Stimulated activated CD8-positive, alpha-beta memory T cell treated with anti-CD3 and anti-CD28 coated beads, Interleukin-2, amount 100 ng/mL, for 1 hour (primary cell): ENCODE data around the gene LRIG3.
"Not testable (repeated sequence)": the region's sequence is repeated elsewhere in the genome, so short reads cannot be mapped to it uniquely, and the experiment has no call there.

ENCODE experiments used
- DNase-seq, 2 donors: peaks; one replicate each; pipeline ENCODE4 v3.0.0-alpha.2; 2020; ENCODE audit warnings: low read depth in 2 of 2

Gene LRIG3, protein sequence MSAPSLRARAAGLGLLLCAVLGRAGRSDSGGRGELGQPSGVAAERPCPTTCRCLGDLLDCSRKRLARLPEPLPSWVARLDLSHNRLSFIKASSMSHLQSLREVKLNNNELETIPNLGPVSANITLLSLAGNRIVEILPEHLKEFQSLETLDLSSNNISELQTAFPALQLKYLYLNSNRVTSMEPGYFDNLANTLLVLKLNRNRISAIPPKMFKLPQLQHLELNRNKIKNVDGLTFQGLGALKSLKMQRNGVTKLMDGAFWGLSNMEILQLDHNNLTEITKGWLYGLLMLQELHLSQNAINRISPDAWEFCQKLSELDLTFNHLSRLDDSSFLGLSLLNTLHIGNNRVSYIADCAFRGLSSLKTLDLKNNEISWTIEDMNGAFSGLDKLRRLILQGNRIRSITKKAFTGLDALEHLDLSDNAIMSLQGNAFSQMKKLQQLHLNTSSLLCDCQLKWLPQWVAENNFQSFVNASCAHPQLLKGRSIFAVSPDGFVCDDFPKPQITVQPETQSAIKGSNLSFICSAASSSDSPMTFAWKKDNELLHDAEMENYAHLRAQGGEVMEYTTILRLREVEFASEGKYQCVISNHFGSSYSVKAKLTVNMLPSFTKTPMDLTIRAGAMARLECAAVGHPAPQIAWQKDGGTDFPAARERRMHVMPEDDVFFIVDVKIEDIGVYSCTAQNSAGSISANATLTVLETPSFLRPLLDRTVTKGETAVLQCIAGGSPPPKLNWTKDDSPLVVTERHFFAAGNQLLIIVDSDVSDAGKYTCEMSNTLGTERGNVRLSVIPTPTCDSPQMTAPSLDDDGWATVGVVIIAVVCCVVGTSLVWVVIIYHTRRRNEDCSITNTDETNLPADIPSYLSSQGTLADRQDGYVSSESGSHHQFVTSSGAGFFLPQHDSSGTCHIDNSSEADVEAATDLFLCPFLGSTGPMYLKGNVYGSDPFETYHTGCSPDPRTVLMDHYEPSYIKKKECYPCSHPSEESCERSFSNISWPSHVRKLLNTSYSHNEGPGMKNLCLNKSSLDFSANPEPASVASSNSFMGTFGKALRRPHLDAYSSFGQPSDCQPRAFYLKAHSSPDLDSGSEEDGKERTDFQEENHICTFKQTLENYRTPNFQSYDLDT

DNA sequence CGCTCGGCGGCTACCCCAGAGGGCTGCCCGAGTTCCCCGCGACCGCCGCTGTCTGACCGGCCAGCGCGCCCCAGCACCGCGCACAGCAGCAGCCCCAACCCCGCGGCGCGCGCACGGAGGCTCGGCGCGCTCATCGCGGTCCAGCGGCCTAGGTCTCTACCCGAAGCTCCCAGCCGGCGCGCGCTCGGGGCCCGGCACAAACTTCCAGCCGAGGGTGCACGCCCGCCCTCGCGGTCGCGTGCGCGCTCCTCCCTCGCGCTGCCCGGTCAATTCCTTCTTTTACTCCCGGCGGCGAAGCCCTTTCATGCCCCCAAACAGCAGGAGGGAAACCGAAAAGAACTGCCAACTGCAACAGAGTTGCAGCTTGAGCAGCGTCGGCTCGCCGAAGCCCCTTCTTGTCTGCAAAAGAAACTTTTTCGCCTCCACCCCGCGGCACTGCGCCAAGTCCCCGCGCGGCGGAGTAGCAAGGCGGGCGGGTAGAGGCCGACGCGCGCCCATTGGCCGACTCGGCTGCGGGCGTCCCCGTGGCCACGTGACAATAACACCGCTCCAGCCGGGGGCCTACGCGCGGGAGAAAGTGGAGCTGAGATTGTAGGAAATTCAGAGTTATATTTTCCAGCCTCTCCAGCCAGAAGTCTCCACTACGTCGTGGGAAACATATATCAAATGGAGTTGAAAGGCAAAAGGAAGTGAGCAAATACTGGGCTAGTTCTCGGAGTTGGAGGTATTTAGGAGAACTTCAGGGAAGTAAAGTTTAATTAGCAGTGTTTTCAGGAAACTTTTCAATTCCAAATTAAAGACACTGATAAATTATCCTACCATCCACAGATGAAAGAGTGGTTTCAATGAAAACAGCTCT lies at the start of gene LRIG3:
Gene LRIG3, minus strand, starts transcription at position 403 of the 859 bp plus-strand sequence. Its CDS starts 269 bp downstream, at position 134.
- no peak for DNase-seq

GRCh38 chr12:58969237-58969636 lies 48.9 kb upstream of the LRIG3 start:
- no peak for DNase-seq

GRCh38 chr12:58967561-58967960 lies 47.3 kb upstream of the LRIG3 start:
- no peak for DNase-seq

GRCh38 chr12:58966939-58967338 lies 46.6 kb upstream of the LRIG3 start:
- no peak for DNase-seq

DNA sequence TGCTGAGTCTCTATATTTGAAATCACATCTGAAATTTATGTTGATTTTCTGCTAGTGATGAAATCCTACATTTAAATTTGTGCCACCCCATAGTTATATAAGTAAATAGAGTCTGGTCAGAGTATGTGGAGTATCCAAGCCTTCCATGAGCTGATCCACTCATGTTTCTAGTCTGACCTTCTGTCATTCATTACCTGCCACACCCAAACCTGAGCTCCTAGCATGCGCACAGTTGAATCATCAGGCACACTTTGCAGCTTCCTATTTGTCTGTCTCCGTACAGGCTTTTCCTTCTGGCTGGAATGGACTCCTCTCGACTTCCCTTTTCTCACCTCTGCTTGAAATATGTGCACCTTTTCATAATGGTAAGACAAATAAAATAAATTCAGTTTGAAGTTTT lies 45.3 kb upstream of the LRIG3 start:
- no peak for DNase-seq

GRCh38 chr12:58963844-58964243 lies 43.5 kb upstream of the LRIG3 start:
- DNase-seq, result no peak

- no peak for DNase-seq
Measured at GRCh38 chr12:58961906-58962305, 41.6 kb upstream of the LRIG3 start.

DNA sequence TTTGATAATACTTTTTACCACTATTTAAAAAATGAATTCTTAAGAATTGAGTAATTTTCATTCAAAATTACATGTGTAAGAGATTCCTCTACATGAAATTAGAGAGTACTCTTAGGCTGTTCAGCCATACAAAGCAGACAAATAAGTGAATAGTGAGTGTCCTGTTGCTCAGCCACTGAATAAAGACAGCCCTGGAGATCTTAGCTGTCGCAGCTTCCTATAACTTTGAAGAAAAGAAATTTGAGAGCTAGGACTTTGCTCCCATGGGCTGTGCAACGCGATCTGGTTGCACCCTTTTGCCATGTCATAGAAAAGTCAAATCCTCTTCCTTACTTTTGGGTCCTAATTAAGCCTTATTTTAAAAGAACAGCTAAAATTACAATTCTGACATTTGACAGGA lies 40.9 kb upstream of the LRIG3 start:
- no peak for DNase-seq

DNA sequence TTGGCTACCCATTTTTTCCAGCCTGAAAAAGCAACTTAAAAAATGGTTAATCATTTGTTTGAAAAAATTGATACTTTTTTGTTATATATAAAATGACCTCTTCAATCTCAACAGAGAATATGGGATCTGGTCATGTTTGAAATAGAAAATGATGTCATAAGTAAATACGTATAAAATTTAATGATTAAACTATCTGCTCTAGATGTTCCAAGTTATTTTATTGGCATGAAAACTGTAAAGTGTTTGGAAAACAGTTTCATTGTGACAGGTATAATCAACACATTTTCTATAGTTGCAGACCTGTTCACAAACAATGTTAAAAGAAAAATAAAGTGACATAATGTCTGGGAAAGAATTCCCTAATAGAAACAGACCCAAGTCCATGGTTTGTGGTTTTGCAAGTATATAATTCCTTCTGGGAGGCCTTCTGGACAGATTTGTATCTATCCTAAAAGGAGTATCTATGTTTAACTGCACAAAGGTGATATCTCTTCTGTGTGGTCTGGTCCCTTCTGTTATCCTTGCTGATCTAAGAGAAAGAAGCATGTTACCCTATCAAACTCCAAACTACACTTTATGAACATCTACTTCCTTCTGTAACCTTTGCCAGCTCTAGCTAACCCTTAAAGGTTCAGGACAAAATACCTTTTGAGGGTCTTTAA lies 39.5 kb upstream of the LRIG3 start:
- no peak for DNase-seq

DNA sequence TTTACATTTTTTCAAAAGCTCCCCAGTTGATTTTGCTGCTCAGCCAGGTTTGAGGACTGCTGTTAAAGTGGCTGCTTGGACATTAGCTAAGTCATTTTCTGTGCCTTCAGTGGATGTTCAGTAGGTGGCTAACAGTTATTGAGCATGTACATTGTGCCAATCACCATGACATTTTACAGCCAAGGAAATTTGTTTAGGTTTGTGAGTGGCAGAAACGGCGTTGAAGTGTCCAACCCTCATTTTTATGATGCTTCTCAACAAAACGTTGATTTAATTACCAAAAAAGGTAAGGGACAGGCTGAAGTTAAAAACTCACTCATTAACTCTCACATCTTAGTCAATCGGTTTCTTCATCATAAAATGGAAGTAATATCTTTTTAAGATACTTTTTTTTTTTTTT lies 37.0 kb upstream of the LRIG3 start:
- no peak for DNase-seq

DNA sequence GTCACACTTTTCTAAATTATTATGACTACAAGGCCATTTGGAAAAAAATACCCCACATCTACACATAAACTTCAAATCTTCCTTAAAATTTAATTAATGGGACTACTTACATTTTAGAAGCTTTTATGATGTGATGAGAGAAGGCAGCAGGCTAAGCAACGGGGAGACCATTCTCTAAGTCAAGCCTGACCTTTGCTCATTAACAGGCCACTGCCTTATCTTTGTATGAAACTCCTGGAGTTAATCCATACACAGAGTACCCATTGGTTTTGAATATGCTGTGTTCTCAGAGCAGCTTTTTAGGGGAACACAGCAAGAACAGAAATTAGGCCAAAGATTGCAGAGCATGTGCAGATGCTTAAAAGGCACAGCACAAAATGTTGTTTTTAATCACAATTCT lies 35.5 kb upstream of the LRIG3 start:
- DNase-seq, result no peak

- no peak for DNase-seq
Measured at GRCh38 chr12:58954002-58954401, 33.7 kb upstream of the LRIG3 start.

DNA sequence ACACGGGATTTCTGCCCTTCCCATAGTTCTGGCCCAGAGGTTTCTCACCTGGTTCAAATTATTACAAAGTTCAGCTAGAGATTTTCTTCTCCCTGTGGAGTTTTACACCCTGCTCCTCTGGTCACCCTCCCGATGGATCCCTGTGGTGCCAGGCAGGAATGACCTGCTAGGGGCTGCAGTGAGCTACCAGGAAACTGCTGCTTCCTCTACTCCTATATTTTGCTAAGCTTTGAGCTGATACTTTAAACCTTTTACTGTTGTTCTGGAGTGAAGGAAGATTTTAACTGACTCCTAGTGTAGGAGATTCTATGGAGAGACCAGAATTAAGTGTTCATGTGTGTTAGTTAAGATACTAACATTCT lies 30.4 kb upstream of the LRIG3 start:
- no peak for DNase-seq

DNA sequence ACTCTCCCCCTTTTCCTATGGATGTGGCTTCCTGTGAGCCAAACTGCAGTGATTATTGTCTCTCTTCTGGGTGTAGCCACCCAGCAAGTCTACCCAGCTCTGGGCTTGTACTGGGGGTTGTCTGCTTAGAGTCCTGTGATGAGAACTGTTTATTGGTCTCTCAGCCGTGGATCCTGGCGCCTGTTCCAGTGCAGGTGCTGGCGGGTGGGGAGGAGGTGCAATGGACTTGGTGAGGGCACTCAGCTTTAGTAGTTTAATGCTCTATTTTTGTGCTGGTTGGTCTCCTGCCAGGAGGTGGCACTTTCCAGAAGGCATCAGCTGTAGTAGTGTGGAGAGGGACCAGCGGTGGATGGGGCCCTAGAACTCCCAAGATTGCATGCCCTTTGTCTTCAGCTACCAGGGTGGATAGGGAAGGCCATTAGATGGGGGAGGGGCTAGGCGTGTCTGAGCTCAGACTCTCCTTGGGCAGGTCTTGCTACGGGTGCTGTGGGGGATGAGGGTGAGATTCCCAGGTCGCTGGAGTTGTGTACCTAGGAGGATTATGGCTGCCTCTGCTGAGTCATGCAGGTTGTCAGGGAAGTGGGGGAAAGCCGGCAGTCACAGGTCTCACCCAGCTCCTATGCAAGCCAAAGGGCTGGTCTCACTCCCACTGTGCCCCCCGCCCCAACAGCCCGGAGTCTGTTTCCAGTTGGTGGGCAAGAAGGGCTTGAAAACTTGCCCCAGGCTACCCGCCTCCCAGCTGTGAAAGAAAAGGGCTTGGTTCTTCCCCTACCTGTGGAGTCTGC lies 29.8 kb upstream of the LRIG3 start:
- DNase-seq, result not testable (repeated sequence)

- DNase-seq, result no peak
Measured at GRCh38 chr12:58943079-58943478, 22.8 kb upstream of the LRIG3 start.

DNA sequence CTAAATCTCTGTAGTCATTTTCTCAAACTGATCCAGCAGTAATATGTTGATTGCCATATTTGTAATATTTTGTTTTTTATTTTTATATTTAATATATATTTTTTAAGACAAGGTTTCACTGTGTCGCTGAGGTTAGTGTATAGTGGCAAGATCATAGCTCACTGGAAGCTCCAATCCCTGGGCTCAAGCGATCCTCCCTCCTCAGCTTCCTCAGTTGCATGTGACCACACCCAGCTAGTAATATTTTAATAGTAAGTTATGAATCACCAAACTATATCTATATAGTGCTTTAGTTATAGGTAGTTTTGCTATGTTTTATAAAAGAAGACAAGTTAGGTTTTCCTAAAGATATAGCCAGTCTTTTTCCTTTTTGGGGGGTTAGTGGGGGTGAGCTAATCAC lies 22.0 kb upstream of the LRIG3 start:
- DNase-seq, result no peak

GRCh38 chr12:58939399-58940100 lies 19.2 kb upstream of the LRIG3 start:
- DNase-seq, result no peak

- DNase-seq, result no peak
Measured at GRCh38 chr12:58938440-58938839, 18.1 kb upstream of the LRIG3 start.

- no peak for DNase-seq
Measured at GRCh38 chr12:58934528-58934927, 14.2 kb upstream of the LRIG3 start.
